Left hindlimb (tissue), 1 donor: ENCODE measurements around the gene OVAAL.

Experiments
- DNase-seq: peaks from one replicate; pipeline ENCODE4 v3.0.0-alpha.2; 2018

Gene OVAAL

GRCh38 chr1:180558664-180559063 is at the start of gene OVAAL:
Gene OVAAL, plus strand, starts transcription at chr1:180558964.
- no peak for DNase-seq

DNA sequence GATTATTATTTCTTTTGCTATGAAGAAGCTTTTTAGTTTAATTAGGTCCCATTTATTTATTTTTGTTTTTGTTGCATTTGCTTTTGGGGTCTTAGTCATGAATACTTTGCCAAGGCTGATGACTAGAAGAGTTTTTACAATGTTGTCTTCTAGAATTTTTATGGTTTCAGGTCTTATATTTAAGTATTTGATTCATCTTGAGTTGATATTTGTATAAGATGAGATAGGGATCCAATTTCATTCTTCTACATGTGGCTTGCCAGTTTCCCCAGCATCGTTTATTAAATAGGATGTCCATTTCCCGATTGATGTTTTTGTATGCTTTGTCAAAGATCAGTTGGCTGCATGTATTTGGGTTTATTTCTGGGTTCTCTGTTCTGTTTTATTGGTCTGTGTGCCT is 47.9 kb upstream of the OVAAL start:
- DNase-seq: no peak

DNA sequence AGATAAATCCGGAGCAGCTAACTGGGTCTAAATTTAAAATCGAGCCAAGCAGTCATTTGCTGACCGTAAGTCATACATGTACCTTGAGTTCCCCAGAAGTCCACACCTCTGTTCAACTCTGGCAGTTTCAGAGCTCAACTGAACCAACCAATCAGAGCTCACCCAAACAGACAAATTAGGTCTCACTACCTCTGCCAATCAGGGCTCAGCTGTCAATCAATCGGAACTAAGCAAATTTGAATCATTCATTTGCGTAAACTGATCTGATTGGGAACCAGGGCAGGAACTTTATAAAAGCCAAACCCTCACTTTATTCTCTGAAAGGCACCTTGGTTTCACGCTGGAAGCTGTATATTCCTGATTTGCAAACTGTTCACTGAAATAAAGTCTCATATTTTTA is 45.2 kb upstream of the OVAAL start:
- no peak for DNase-seq

DNA sequence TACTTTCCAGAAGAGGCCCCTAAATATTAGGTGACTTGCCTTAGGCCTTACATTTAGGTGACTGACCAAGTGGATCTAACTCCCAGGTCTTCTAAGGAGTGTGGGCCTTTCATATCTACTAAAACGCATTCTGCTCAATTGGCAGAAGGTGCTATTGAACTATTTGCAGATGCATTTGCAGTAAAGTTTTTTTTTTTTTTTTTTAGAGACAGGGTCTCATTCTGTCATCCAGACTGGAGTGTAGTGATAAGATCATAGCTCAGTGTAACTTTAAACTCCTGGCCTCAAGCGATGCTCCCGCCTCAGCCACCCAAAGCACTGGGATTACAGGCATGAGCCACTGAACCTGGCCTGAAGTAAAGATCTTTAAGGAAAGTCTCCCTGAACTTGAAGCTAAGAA is 43.4 kb upstream of the OVAAL start:
- no peak for DNase-seq

DNA sequence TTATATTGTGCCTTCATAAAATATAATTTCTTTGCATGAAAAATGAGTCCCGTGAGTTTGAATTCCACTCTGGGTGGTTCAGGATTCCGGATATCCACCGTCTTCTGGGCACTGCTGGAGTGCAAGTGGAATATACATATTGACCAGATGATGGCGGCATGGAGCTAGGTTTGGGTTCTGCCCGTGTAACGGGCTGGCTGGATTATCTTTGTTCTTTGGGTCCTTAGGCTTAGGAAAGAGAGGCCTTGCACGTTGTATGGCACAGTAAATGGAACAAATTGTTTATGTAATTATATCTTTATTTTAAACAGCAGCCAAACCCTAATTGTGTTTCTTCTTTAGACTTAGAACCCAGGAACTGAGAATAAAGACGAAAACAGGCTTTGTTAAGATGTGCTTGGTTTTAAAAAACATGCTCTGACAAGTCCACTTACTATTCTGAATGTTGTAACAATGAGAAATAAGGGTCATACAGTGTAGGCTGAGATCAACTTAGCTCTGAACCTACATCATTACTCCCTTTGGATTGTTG is 42.8 kb upstream of the OVAAL start:
- DNase-seq: peak; percentile 65

GRCh38 chr1:180519846-180520245 is 38.9 kb upstream of the OVAAL start:
- DNase-seq: no peak

DNA sequence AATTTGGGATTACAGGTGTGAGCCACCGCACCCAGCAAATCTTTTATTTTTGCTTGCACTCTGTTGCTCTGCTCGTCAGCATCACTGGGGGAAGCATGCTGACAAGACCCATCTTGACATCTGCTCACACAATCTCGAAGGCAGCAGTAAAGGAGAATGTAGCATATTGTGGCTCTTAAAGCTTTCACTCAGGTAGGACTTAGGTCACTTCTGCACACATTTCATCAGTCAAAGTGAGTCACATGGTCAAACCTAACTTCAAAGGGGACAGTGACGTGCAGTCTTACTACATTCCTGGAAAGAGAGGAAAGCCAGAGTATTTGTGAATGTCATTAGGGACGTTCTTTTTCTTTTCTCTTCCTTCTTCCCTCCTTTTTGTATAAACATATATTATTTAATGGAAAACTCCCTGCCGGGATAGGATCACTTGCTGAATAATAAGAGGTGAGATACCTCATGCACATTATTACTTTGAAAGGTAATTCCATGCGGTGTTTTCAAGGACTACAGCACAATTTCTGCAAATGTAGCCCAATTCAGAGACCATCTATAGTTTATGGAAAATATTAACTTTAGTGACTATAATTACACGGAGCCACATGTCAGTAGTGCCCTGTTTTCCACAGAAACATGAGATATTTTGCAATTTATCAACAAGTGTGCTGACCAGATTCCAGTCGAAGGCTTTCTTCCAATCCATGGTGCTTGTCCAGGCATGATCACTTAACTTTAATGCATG is 37.1 kb upstream of the OVAAL start:
- DNase-seq: no peak

- no peak for DNase-seq
Measured at GRCh38 chr1:180522213-180522515, 36.6 kb upstream of the OVAAL start.

DNA sequence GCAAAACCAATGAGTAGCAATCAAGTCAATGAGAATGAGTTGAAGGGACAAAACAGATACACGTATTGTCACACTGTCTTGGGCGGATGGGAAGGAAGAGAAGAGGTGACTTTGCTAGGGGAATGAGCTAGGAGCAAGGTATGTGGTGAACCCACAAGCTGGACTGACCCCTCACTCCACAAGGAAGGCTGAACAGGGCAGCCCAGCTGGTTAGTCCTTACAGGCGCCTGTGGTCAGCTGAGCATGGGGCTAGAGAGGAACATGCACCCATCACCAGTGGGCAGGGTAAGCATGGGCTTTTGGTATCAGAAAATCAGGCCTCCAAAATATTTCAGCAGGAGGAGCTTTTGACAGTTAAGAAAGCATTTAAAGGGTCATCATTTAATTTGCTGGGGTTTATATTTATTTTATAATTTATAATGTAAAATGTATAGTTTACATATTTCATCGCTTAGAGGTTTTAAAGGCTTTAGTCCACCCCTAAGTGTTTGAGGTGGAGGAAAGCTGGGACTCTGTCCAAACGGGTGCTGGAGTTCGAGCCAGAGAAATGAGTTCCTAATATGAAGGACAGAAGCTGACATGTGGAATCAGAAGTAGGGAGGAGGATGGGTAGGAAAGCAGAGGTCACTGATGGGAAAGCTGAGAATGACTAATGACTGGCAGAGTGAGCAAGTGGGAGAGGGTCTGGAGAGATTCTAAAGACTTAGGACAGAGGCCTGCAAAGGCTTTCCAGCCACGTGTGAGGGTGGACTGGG is 34.4 kb upstream of the OVAAL start:
- no peak for DNase-seq

DNA sequence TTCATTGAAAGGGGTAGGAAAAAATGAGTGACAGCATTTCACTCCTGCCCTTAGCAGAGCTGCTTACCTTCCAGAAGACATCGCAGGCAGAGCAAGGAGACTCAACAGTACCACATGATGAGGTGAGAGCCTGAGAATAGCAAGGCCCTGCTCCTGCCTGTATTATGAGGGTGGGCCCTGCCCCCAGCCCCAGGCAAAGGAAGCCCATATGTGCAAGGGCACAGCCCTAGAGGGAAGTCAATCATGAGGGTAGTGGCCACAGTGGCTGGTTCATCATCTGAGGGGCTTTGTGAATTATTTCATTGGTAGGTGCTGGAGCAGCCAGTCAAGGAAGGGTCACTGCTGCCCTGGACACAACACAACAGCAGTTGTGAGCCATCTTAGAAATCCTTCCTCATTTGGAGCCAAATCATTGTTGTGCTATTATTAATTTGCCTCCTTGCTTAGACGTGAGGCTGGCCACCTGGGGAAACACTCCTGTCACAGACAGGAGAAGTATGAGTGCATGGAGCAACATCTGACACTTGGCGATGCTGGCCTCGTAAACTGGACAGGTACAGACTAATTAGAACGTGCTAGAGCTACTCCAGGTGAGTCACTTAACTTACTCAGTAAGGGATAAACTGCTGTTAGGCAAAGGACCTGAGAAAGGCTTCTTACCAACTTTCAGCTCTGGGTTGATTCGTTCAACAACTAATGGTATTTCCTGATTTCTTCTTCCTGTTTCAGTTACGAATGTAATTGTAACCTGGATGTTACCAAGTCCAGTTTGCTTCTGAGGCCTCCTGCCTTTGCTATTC is 33.6 kb upstream of the OVAAL start:
- no peak for DNase-seq

DNA sequence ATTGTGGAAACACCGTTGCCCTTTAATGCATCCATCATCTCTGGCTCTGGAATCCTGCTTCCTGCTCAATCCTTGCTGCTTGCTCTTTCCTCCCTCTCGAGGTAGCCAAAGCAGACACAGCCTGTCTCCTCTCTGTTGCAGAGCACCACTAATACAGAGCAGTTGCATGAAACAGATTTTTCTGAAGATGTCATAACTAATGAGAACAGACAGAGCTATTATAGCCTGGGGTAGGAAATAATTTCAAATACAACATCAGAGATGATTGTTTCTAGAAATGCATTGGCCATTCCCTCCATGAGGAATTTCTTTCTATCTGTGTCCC is 33.1 kb upstream of the OVAAL start:
- DNase-seq: no peak

- DNase-seq: no peak
Measured at GRCh38 chr1:180527101-180527669, 31.6 kb upstream of the OVAAL start.

DNA sequence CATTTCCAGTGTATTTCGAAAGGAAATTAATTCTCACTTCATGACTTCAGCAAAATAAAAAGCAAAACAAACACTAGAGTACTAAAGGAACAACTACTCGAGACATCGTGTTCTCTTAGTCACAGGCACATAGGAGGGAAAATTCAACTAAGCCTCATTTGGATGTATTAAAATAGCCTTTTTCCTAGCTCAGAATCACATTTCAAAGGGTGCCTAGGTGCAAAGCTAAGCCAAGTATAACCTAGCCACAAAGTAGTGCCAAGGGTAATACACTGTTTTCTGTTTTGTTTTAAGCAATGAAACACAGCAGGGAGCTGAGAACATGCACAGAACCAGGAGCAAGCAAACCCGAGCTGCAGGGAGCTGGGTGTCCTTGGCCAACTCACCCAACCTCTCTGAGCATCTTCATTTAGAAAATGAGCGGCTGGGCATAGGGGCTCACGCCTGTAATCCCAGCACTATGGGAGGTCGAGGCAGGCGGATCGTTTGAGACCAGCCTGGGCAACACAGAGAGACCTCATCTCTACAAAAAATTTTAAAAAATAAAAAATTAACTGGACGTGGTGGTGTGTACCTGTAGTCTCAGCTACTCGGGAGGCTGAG is 29.8 kb upstream of the OVAAL start:
- no peak for DNase-seq

GRCh38 chr1:180530501-180530900 is 28.3 kb upstream of the OVAAL start:
- no peak for DNase-seq

- no peak for DNase-seq
Measured at GRCh38 chr1:180532854-180533253, 25.9 kb upstream of the OVAAL start.

DNA sequence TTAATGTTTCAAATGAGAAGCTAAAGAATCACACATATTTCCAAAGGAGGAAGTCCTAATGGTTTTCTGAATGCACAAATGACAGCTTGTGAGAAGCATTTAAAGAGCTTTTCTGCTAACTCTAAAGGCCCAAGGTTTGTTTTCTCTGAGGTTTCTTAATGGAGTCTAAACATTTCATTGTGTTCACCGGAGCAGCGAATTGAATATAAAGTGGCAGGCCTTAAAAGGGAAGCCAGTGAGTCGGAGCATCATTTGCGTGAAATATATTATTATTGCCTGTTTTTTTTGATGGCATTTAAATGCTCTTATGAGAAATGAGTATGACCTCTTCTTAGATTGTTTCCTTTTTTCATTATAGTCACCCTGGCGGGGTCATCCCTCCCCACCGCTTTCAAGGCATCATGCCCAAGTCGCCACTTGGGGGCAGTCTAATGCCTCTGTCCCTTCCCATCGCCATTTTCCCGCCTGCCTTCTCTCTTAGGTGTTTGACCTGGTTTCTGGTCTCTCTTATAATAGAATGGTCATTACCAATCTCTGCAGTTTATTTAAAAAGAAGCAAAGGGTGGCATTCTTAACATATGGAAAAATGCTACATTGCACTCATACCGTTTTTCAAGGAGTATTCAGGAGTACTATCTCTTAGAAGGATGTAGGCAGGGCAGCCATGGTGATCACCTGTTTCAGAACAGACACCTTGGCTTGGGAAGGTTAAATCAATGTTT is 25.3 kb upstream of the OVAAL start:
- peak; percentile 50 for DNase-seq

GRCh38 chr1:180534214-180534613 is 24.6 kb upstream of the OVAAL start:
- DNase-seq: no peak

GRCh38 chr1:180535418-180535999 is 23.3 kb upstream of the OVAAL start:
- no peak for DNase-seq

GRCh38 chr1:180536821-180537372 is 21.9 kb upstream of the OVAAL start:
- DNase-seq: no peak

DNA sequence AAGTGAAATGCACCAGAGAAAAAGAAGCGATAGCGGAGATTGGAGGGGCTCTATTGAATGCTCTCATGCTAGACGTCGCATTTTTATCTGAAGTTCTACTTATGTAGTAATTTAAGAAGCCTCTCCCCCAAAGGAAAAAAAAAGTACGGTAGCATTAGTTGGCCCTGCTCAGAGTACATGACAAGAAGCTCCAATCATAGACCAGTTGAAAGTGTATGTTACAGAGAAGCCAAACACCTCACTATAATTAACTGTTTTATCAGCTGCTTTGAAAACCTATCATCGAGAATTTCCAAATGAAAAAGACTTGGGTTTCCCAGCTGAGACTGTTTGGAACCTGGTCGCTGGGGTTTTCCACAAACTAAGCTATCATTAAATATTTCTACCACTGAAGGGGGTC is 19.6 kb upstream of the OVAAL start:
- DNase-seq: no peak
